NOMO-1 (cell line): Measurements from ENCODE around the gene SMC1B.
"Not testable (repeated sequence)": the region's sequence is repeated elsewhere in the genome, so short reads cannot be mapped to it uniquely, and the experiment has no call there.

Experiments
- DNase-seq, 2 experiments: peaks; one replicate each; lab custom pipeline; 2025; ENCODE audit not compliant: unreplicated experiment in 2 of 2; lab: John Stamatoyannopoulos, UW

SMC1B gene

DNA sequence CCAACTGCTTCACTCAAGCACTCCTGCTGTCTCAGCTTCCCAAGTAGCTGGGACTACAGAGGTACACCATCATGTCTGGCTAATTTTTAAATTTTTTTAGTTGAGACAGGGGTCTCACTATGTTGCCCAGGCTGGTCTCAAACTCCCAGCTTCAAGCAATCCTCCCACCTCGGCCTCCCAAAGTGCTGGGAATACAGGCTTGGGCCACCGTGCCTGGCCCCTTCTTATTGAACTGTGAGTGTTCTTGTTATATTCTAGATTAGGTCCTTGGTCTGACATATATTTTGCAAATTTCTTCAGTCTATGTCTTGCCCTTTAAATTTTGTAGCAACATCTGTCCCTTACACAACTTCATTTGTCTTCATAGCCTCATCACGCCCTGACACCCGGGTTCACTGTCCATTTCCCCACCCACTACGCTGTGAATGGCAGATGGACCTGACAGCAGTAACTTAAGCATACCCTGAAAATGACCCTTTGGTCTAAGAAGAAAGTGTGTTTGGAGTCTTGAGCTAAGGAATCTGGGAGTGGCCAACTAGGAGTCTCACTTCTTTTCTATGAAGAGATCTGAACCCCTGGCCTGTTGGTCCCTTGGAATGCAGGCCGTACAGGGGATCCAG is 107.8 kb downstream of the SMC1B start:
- DNase-seq, result no peak

DNA sequence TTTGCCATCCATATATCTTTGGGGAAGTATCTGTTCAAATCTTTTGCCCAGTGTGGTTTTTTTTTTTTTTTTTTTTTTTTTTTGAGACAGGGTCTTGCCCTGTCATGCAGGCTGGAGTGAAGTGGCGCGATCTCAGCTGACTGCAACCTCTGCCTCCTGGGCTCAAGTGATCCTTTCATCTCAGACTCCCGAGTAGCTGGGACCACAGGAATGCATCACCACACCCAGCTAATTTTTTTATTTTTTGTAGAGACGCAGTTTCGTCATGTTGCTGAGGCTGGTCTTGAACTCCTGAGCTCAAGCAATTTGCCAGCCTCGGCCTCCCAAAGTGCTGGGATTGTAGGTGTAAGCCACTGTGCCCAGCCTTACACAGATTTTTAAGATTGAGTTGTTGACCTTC is 108.4 kb downstream of the SMC1B start:
- DNase-seq, result no peak

DNA sequence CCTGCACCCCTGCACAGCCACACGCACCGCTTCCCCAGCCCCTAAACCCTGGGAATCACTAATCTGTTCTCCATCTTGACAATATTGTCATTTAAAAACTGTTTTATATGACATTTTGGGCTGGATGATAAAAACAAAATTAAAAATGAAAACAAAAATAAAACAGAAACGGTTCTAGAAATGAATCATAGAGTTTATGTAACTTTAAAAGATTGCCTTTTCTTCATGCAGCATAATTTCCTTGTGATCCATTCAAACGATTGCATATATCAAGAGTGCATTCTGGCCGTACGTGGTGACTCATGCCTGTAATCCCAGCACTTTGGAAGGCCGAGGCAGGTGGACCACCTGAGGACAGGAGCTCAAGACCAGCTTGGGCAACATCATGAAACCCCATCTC is 110.2 kb downstream of the SMC1B start:
- no peak for DNase-seq

DNA sequence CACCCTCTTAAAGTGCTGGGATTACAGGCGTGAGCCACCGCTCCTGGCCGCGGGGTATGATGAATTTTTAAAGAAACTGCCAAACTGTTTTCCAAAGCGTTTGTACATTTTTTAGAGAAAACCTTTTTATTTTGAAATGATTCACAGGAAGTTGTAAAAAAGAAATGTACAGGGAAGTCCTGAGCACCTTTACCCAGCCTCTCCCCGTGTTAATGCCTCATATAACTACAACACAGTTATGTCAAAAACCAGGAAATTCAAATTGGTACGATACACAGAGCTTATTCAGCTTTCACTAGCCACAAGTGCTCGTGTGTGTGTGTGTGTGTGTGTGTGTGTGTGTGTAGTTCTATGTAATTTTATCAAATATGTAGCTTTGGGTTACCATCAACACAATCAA is 110.6 kb downstream of the SMC1B start:
- DNase-seq, result peak in 1 of 2 experiments; percentile 30

DNA sequence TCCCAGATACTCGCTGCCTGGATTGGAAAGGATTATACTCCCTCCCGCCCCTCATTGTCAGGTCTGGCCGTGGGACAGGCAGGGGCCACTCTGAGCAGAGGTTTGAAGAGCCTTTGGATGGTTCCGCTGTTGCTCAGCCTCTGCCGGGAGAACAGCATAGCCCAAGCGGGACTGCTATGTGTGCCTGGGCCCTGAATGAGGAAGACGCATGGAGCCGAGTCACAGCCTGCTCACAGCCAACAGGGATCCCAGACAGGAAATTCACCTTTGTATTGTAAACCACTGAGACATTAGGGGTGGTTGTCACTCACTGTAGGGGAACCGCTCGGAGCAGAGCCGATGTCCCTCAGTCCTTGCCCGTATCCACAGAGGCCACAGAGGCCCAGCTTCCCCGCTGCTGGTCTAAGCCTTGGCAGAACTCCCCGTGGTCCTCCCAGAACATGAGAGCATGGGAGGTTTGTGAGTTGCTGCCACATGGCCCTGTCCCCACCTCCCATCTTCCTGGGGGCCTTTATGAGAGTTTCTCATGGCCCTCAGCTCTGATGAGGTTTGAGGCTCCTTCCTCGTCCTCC is 114.4 kb downstream of the SMC1B start:
- no peak for DNase-seq

DNA sequence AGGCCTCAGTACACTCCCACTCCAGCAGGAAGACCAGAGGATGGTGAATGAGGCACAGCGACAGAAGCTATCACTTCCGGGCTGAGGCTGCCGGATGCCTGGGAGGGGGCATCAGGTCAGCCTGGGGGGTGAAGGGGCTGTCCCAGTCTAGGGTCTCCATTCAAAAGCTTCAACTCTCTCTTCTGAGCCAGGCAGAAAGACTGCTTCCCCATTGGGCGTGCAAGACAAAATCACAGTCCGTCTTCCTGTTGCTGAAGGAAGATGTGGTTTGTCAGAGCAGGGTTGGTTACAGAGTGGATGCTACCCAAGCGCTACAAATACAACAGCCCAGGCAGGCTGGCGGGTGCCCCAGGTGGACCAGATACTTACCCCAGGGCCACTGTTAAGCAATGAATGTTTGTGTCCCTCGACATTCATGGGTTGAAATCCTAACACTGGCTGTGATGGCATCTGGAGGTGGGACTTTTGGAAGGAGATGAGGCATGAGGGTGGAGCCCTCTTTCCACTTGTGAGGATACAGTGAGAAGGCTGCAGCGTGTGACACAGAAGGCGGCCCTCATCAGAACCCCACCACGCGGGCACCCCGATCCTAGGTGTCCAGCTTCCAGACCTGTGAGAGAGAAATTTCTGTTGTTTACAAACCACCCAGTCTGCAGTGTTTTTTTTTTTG is 116.6 kb downstream of the SMC1B start:
- peak in 1 of 2 experiments; percentile 50 for DNase-seq

DNA sequence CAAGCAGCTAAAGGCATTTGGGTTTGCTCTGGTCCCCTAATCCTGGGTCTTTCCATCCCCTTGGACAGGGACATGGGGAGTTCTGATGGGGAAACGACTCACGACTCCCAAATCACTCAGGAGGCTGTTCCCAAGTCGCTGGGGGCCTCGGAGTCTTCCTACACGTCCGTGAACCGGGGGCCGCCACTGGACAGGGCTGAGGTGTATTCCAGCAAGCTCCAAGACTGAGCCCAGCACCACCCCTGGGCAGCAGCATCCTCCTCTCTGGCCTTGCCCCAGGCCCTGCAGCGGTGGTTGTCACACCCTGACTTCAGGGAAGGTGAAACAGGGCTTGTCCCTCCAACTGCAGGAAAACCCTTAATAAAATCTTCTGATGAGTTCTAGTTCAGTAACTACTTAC is 117.9 kb downstream of the SMC1B start:
- DNase-seq, result no peak

DNA sequence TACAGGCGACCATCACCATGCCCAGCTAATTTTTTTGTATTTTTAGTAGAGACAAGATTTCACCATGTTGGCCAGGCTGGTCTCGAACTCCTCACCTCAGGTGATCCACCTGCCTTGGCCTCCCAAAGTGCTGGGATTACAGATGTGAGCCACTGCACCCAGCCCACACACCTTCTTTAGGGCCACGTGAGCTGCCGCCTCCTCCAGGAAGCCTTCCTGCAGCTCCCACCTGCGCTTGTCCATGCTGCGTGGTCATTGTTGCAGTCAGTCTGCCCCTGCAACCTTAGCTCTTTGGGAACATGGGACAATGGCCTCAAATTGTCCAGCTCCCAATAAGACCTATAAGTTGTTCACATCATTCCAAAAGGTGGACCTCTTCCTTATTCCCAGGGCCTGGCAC is 118.4 kb downstream of the SMC1B start:
- not testable (repeated sequence) for DNase-seq
